ENCODE data around the gene INPP4B.
A peak's percentile ranks its signal among the peaks of the same experiment; 100 is the strongest.

INPP4B gene

GRCh38 chr4:142339053-142339452, 507.0 kb downstream of the INPP4B start:
- no peak overlapping the region for H3K4me3 ChIP-seq (ENCODE audit: low read length)
- DNase-seq (ENCODE audit: low read depth) = no peak
- TF ChIP-seq CTCF (conservative IDR thresholded peaks at IDR 0.05; ENCODE audit: low read length) = no peak

GRCh38 chr4:142336251-142336934, 509.7 kb downstream of the INPP4B start:
- H3K4me3 ChIP-seq (ENCODE audit: low read length) = no peak overlapping the region
- no peak for TF ChIP-seq CTCF (conservative IDR thresholded peaks at IDR 0.05; ENCODE audit: low read length)
- no peak for DNase-seq (ENCODE audit: low read depth)

GRCh38 chr4:142334931-142335330, 511.2 kb downstream of the INPP4B start:
- peak; percentile 37 for DNase-seq (ENCODE audit: low read depth)
- H3K4me3 ChIP-seq (ENCODE audit: low read length) = no peak overlapping the region
- TF ChIP-seq CTCF (conservative IDR thresholded peaks at IDR 0.05; ENCODE audit: low read length) = no peak

- DNase-seq (ENCODE audit: low read depth) = peak; percentile 92
- H3K4me3 ChIP-seq (ENCODE audit: low read length) = no peak overlapping the region
- TF ChIP-seq CTCF (conservative IDR thresholded peaks at IDR 0.05; ENCODE audit: low read length) = no peak
These were observed 514.5 kb downstream of the INPP4B start for GRCh38 chr4:142331646-142332045.

- H3K4me3 ChIP-seq (ENCODE audit: low read length) = no peak overlapping the region
- TF ChIP-seq CTCF (conservative IDR thresholded peaks at IDR 0.05; ENCODE audit: low read length) = no peak
- no peak for DNase-seq (ENCODE audit: low read depth)
These were observed 515.0 kb downstream of the INPP4B start for GRCh38 chr4:142331132-142331531.

GRCh38 chr4:142330311-142330710, 515.8 kb downstream of the INPP4B start:
- DNase-seq (ENCODE audit: low read depth) = no peak
- TF ChIP-seq CTCF (conservative IDR thresholded peaks at IDR 0.05; ENCODE audit: low read length) = no peak
- H3K4me3 ChIP-seq (ENCODE audit: low read length) = no peak overlapping the region

- no peak for TF ChIP-seq CTCF (conservative IDR thresholded peaks at IDR 0.05; ENCODE audit: low read length)
- no peak overlapping the region for H3K4me3 ChIP-seq (ENCODE audit: low read length)
- no peak for DNase-seq (ENCODE audit: low read depth)
These were observed 516.8 kb downstream of the INPP4B start for GRCh38 chr4:142329313-142329712.
